ENCODE results near the gene PANX1. TPM values are rescaled to one million over a fixed set of nuclear protein-coding genes. Genes with fewer than 3 reads are reported as not detected.
"Not testable (repeated sequence)": the region's sequence is repeated elsewhere in the genome, so short reads cannot be mapped to it uniquely, and the experiment has no call there.

The PANX1 gene
- total RNA-seq, 2 experiments from 2014 or later = 11.3 to 16.5 TPM

GRCh38 chr11:94154095-94154856 is 25.6 kb downstream of the PANX1 start:
- Histone ChIP-seq H3K4me2 (ENCODE audit: low read length) (no peak overlapping the region), H3K4me1 (ENCODE audit: insufficient read depth, low read length, poor library complexity, severe bottlenecking) (peaks cover 6% of the 10 kb centered on the region)
- BruUV-seq (replicated peaks) = no TSS peak

GRCh38 chr11:94157339-94157738 is 28.7 kb downstream of the PANX1 start:
- H3K9me2 ChIP-seq (ENCODE audit: insufficient read depth, low read length); DNase-seq (ENCODE audit: low spot score); H3K4me1 ChIP-seq (ENCODE audit: insufficient read depth, low read length, poor library complexity, severe bottlenecking); H3K36me3 ChIP-seq (ENCODE audit: insufficient read depth, low read length); H2AFZ ChIP-seq (ENCODE audit: low read length); intact Hi-C loops (cut with micrococcal nuclease; ENCODE audit: unreplicated experiment); H3K9me3 ChIP-seq (ENCODE audit: low read length); BruUV-seq (replicated peaks); H3K27ac ChIP-seq (ENCODE audit: low read depth, low read length, poor library complexity, severe bottlenecking); H3K79me2 ChIP-seq (ENCODE audit: insufficient read depth, low read depth, low read length); CTCF ChIA-PET (ENCODE audit: unreplicated experiment); H3K4me3 ChIP-seq (ENCODE audit: low read depth, low read length, poor library complexity, severe bottlenecking); POLR2A ChIA-PET; H4K20me1 ChIP-seq (ENCODE audit: insufficient read depth, low read length); H3K4me2 ChIP-seq (ENCODE audit: low read length): not testable (repeated sequence)

More at GRCh38 chr11:94154095-94154856, 25.6 kb downstream of the PANX1 start:
- DNase-seq (ENCODE audit: low spot score) = no peak
- ChIA-PET POLR2A (interaction anchor here (0.6 kb wide), 1 partner anchor 35 kb away, joined by 3 read pairs; no protein-coding TSS in a partner anchor), CTCF (ENCODE audit: unreplicated experiment) (no interaction called here)
- no peak overlapping the region for H3K27ac ChIP-seq (ENCODE audit: low read depth, low read length, poor library complexity, severe bottlenecking)
- no peak overlapping the region for H2AFZ ChIP-seq (ENCODE audit: low read length)
- peaks cover 7% of the 10 kb centered on the region for H3K36me3 ChIP-seq (ENCODE audit: insufficient read depth, low read length)
- H4K20me1 ChIP-seq (ENCODE audit: insufficient read depth, low read length) = 0 out of 2 replicates have a peak, but pooled peaks cover 8% of the 10 kb centered on the region
- no peaks in the 10 kb centered on the region for H3K9me3 ChIP-seq (ENCODE audit: low read length)
- H3K4me3 ChIP-seq (ENCODE audit: low read depth, low read length, poor library complexity, severe bottlenecking) = no peak overlapping the region
- TF ChIP-seq CTCF (conservative IDR thresholded peaks at IDR 0.05; ENCODE audit: low read length) (no peak), EZH2phosphoT487 (IDR thresholded peaks at IDR 0.05; ENCODE audit: borderline replicate concordance, low read depth, low read length) (no peak)
- H3K79me2 ChIP-seq (ENCODE audit: insufficient read depth, low read depth, low read length) = no peaks in the 10 kb centered on the region
- H3K9me2 ChIP-seq (ENCODE audit: insufficient read depth, low read length) = no peaks in the 10 kb centered on the region
- intact Hi-C loops (cut with micrococcal nuclease; ENCODE audit: unreplicated experiment) = no loop called here

- intact Hi-C loops (cut with micrococcal nuclease; ENCODE audit: unreplicated experiment) = no loop called here
- no peaks in the 10 kb centered on the region for H3K36me3 ChIP-seq (ENCODE audit: insufficient read depth, low read length)
- H3K4me3 ChIP-seq (ENCODE audit: low read depth, low read length, poor library complexity, severe bottlenecking) = no peak overlapping the region
- TF ChIP-seq EZH2phosphoT487 (IDR thresholded peaks at IDR 0.05; ENCODE audit: borderline replicate concordance, low read depth, low read length) (no peak), CTCF (conservative IDR thresholded peaks at IDR 0.05; ENCODE audit: low read length) (no peak)
- no peak overlapping the region for H3K4me2 ChIP-seq (ENCODE audit: low read length)
- no peak overlapping the region for H2AFZ ChIP-seq (ENCODE audit: low read length)
- ChIA-PET POLR2A (no interaction called here), CTCF (ENCODE audit: unreplicated experiment) (no interaction called here)
- no peak for DNase-seq (ENCODE audit: low spot score)
- BruUV-seq (replicated peaks) = no TSS peak
- peaks cover 5% of the 10 kb centered on the region; the same call in 1 of the 2 replicates for H4K20me1 ChIP-seq (ENCODE audit: insufficient read depth, low read length)
- H3K9me2 ChIP-seq (ENCODE audit: insufficient read depth, low read length) = no peaks in the 10 kb centered on the region
- no peaks in the 10 kb centered on the region for H3K79me2 ChIP-seq (ENCODE audit: insufficient read depth, low read depth, low read length)
- no peak overlapping the region for H3K27ac ChIP-seq (ENCODE audit: low read depth, low read length, poor library complexity, severe bottlenecking)
- no peaks in the 10 kb centered on the region for H3K4me1 ChIP-seq (ENCODE audit: insufficient read depth, low read length, poor library complexity, severe bottlenecking)
- H3K9me3 ChIP-seq (ENCODE audit: low read length) = no peaks in the 10 kb centered on the region
These were observed 40.2 kb downstream of the PANX1 start for GRCh38 chr11:94168882-94169281.
